SK-N-SH treated with all-trans-retinoic acid at 6 μM for 48 hours (cell line): ENCODE results near the gene USP40.

ENCODE experiments used
- ATAC-seq: fragments of 200-7000 bp; cut with Tn5 transposase; 3 replicates; pipeline ENCODE4 v1.9.1; 2020; ENCODE audit warnings: mild to moderate bottlenecking, moderate library complexity
- ARNTL ChIP-seq: fragments of 450-650 bp; formaldehyde crosslinking; IDR thresholded peaks from 2 replicates; pipeline ENCODE4 v1.5.0; 2020; ENCODE audit warnings: low read depth, mild to moderate bottlenecking, moderate library complexity, borderline replicate concordance
- BACH2 ChIP-seq: fragments of 250-450 bp; sonication (Bioruptor Pico); IDR thresholded peaks from 2 replicates; pipeline ENCODE4 v1.9.0; 2021; ENCODE audit warnings: mild to moderate bottlenecking, borderline replicate concordance
- CREB5 ChIP-seq: fragments of 250-450 bp; sonication (Bioruptor Pico); IDR thresholded peaks from 2 replicates; pipeline ENCODE4 v1.5.1; 2020; ENCODE audit warnings: low read depth, mild to moderate bottlenecking, moderate library complexity
- CSDC2 ChIP-seq: fragments of 250-450 bp; sonication (Bioruptor Pico); IDR thresholded peaks from 2 replicates; pipeline ENCODE4 v1.5.0; 2020; ENCODE audit warnings: mild to moderate bottlenecking, moderate library complexity
- CSRNP3 ChIP-seq: fragments of 250-450 bp; sonication (Bioruptor Pico); IDR thresholded peaks from 2 replicates; pipeline ENCODE4 v1.5.1; 2021; ENCODE audit warnings: mild to moderate bottlenecking, moderate library complexity
- GLIS3 ChIP-seq: fragments of 250-450 bp; sonication (Bioruptor Pico); IDR thresholded peaks from 2 replicates; pipeline ENCODE4 v1.5.0; 2020; ENCODE audit warnings: mild to moderate bottlenecking, moderate library complexity
- ISL1 ChIP-seq: fragments of 250-450 bp; sonication (Bioruptor Pico); IDR thresholded peaks from 2 replicates; pipeline ENCODE4 v2.1.2; 2022; ENCODE audit warnings: mild to moderate bottlenecking, moderate library complexity
- OSR1 ChIP-seq: fragments of 250-450 bp; sonication (Bioruptor Pico); IDR thresholded peaks from 2 replicates; pipeline ENCODE4 v1.8.0; 2022; ENCODE audit warnings: moderate library complexity, mild to moderate bottlenecking, inconsistent platforms
- POU6F1 ChIP-seq: fragments of 250-450 bp; sonication (Bioruptor Pico); IDR thresholded peaks from 2 replicates; pipeline ENCODE4 v1.8.0; 2021; ENCODE audit warnings: low read depth, mild to moderate bottlenecking, moderate library complexity, borderline replicate concordance
- PPARA ChIP-seq: fragments of 250-450 bp; sonication (Bioruptor Pico); IDR thresholded peaks from 2 replicates; pipeline ENCODE4 v1.5.0; 2020; ENCODE audit warnings: mild to moderate bottlenecking, borderline replicate concordance
- RARB ChIP-seq: fragments of 250-450 bp; sonication (Bioruptor Pico); IDR thresholded peaks from 2 replicates; pipeline ENCODE4 v1.8.0; 2021; ENCODE audit warnings: mild to moderate bottlenecking, moderate library complexity
- SNAI2 ChIP-seq: fragments of 250-450 bp; sonication (Bioruptor Pico); IDR thresholded peaks from 2 replicates; pipeline ENCODE4 v1.5.0; 2020; ENCODE audit warnings: mild to moderate bottlenecking, moderate library complexity
- TCF4 ChIP-seq: fragments of 250-450 bp; sonication (Bioruptor Pico); IDR thresholded peaks from 2 replicates; pipeline ENCODE4 v1.8.0; 2021; ENCODE audit warnings: mild to moderate bottlenecking, moderate library complexity, borderline replicate concordance
- TOX ChIP-seq: fragments of 250-450 bp; sonication (Bioruptor Pico); IDR thresholded peaks from 2 replicates; pipeline ENCODE4 v1.8.0; 2021; ENCODE audit warnings: mild to moderate bottlenecking, moderate library complexity, borderline replicate concordance
- TSHZ2 ChIP-seq: fragments of 250-450 bp; sonication (Bioruptor Pico); IDR thresholded peaks from 2 replicates; pipeline ENCODE4 v1.5.0; 2020; ENCODE audit warnings: mild to moderate bottlenecking, moderate library complexity
- ZC3H10 ChIP-seq: fragments of 250-450 bp; sonication (Bioruptor Pico); IDR thresholded peaks from 2 replicates; pipeline ENCODE4 v1.5.1; 2021; ENCODE audit warnings: mild to moderate bottlenecking, moderate library complexity
- ZFP3 ChIP-seq: fragments of 250-450 bp; sonication (Bioruptor Pico); IDR thresholded peaks from 2 replicates; pipeline ENCODE4 v1.5.0; 2020; ENCODE audit warnings: mild to moderate bottlenecking, moderate library complexity
- ZFP30 ChIP-seq: fragments of 450-650 bp; formaldehyde crosslinking; IDR thresholded peaks from 2 replicates; pipeline ENCODE4 v1.5.0; 2022; ENCODE audit warnings: mild to moderate bottlenecking, moderate library complexity
- ZNF565 ChIP-seq: fragments of 450-650 bp; formaldehyde crosslinking; conservative IDR thresholded peaks from 2 replicates; pipeline ENCODE4 v1.5.0; 2020; ENCODE audit warnings: low read depth, mild to moderate bottlenecking, moderate library complexity
- ZNF70 ChIP-seq: fragments of 450-650 bp; formaldehyde crosslinking; IDR thresholded peaks from 2 replicates; pipeline ENCODE4 v1.5.0; 2020; ENCODE audit warnings: mild to moderate bottlenecking, moderate library complexity
- ZNF8 ChIP-seq: fragments of 450-650 bp; formaldehyde crosslinking; IDR thresholded peaks from 2 replicates; pipeline ENCODE4 v1.5.0; 2020; ENCODE audit warnings: mild to moderate bottlenecking, moderate library complexity
- TF ChIP-seq, protein P1 (sequence below): fragments of 250-450 bp; sonication (Bioruptor Pico); IDR thresholded peaks from 2 replicates; pipeline ENCODE4 v1.8.0; 2020; ENCODE audit warnings: mild to moderate bottlenecking, moderate library complexity, borderline replicate concordance

USP40 gene

DNA sequence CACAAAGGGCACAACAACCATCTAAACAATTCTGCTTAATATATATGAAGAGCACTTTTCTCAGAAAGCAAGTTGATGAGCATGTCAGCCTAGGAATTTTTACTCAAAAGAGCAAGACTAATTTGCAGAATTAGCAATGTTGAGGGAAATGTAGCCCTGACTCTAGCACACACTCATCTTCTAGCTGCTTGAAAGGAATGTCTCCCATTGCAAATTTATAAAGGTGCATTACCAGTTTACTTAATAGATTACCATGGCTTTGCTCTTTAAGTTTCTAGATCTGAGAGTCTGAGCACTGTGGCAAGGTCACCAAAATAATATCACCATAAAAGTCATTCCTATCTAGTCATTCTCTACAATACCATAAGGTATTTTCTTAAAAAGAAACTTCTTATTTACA is 40.8 kb downstream of the USP40 start:
- ATAC-seq: no peak
- TF ChIP-seq OSR1: no peak
- TF ChIP-seq TCF4 (CRISPR knock-in tag): no peak
- no peak for TF ChIP-seq SNAI2 (CRISPR knock-in tag)
- TF ChIP-seq ZNF70 (CRISPR knock-in tag): no peak
- no peak for TF ChIP-seq GLIS3 (CRISPR knock-in tag)
- no peak for TF ChIP-seq TOX (CRISPR knock-in tag)
- TF ChIP-seq POU6F1 (CRISPR knock-in tag): no peak
- TF ChIP-seq CSDC2: no peak
- TF ChIP-seq ZC3H10 (CRISPR knock-in tag): no peak
- TF ChIP-seq ISL1 (CRISPR knock-in tag): no peak
- TF ChIP-seq ZFP30 (CRISPR knock-in tag): no peak
- no peak for TF ChIP-seq TSHZ2 (CRISPR knock-in tag)
- TF ChIP-seq, protein P1, sequence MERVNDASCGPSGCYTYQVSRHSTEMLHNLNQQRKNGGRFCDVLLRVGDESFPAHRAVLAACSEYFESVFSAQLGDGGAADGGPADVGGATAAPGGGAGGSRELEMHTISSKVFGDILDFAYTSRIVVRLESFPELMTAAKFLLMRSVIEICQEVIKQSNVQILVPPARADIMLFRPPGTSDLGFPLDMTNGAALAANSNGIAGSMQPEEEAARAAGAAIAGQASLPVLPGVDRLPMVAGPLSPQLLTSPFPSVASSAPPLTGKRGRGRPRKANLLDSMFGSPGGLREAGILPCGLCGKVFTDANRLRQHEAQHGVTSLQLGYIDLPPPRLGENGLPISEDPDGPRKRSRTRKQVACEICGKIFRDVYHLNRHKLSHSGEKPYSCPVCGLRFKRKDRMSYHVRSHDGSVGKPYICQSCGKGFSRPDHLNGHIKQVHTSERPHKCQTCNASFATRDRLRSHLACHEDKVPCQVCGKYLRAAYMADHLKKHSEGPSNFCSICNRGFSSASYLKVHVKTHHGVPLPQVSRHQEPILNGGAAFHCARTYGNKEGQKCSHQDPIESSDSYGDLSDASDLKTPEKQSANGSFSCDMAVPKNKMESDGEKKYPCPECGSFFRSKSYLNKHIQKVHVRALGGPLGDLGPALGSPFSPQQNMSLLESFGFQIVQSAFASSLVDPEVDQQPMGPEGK: no peak
- no peak for TF ChIP-seq CSRNP3
- no peak for TF ChIP-seq ZNF565 (CRISPR knock-in tag)
- no peak for TF ChIP-seq ZFP3 (CRISPR knock-in tag)
- TF ChIP-seq BACH2 (CRISPR knock-in tag): no peak
- TF ChIP-seq ARNTL (CRISPR knock-in tag): no peak

GRCh38 chr2:233519787-233520611 is 46.6 kb downstream of the USP40 start:
- TF ChIP-seq CSRNP3 (no peak), ZC3H10 (CRISPR knock-in tag) (no peak), ZFP3 (CRISPR knock-in tag) (no peak), PPARA (CRISPR knock-in tag) (no peak), ZNF8 (CRISPR knock-in tag) (no peak), SNAI2 (CRISPR knock-in tag) (no peak), CREB5 (CRISPR knock-in tag) (no peak), ZNF565 (CRISPR knock-in tag) (no peak), BACH2 (CRISPR knock-in tag) (no peak), POU6F1 (CRISPR knock-in tag) (no peak), GLIS3 (CRISPR knock-in tag) (no peak), ZNF70 (CRISPR knock-in tag) (no peak), ARNTL (CRISPR knock-in tag) (no peak), ISL1 (CRISPR knock-in tag) (no peak), TOX (CRISPR knock-in tag) (no peak), CSDC2 (no peak), OSR1 (no peak), RARB (CRISPR knock-in tag) (no peak)
- TF ChIP-seq, protein P1: no peak
- no peak for ATAC-seq
